GM10266 (cell line): ENCODE results near the gene PROX2.

Experiments
- DNase-seq: peaks from one replicate; pipeline ENCODE4 v3.0.0; 2012; ENCODE audit errors: extremely low spot score
- TF ChIP-seq, protein P1 (sequence below): IDR thresholded peaks from 2 replicates; pipeline ENCODE4 v1.5.1; 2012; ENCODE audit warnings: mild to moderate bottlenecking, low read depth; ENCODE audit not compliant: control insufficient read depth, insufficient read depth; ENCODE audit errors: missing control alignments

PROX2 gene

DNA sequence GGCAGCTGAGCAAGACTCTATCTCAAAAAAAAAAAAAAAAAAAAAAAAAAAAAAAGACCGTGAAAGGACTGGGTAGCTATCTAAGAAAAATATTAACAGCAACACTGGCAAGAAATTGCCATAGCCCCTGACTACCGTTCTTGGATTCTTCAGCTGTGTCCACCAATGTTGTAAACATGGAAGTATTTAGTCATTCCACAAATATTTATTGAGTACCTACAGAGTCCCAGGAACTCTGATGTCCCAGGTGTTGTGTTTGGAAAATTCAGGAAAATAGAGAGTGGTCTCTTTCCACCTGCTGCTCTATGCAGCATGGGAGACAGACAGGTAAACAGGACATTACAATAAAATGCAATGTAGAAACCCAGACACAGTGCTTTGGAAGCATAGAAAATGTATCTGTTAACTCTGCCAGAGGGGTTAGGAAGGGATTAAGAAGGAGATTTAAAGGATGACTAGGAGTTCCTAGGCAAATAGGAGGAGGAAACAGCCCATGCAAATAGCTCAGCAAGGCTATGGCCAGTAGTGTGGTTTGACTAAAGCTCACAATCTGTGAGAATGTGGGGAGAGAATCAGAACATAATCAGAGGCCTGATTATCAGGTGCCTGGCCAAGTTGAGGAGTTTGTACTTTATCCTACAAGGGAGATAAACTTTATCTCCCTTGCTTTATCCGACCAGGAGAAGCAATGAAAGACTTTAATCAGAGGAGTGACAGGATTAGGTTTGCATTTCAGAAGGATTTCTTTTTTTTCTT lies 3.7 kb upstream of the PROX2 start:
- no peak for DNase-seq
- TF ChIP-seq, protein P1, sequence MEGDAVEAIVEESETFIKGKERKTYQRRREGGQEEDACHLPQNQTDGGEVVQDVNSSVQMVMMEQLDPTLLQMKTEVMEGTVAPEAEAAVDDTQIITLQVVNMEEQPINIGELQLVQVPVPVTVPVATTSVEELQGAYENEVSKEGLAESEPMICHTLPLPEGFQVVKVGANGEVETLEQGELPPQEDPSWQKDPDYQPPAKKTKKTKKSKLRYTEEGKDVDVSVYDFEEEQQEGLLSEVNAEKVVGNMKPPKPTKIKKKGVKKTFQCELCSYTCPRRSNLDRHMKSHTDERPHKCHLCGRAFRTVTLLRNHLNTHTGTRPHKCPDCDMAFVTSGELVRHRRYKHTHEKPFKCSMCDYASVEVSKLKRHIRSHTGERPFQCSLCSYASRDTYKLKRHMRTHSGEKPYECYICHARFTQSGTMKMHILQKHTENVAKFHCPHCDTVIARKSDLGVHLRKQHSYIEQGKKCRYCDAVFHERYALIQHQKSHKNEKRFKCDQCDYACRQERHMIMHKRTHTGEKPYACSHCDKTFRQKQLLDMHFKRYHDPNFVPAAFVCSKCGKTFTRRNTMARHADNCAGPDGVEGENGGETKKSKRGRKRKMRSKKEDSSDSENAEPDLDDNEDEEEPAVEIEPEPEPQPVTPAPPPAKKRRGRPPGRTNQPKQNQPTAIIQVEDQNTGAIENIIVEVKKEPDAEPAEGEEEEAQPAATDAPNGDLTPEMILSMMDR: no peak

DNA sequence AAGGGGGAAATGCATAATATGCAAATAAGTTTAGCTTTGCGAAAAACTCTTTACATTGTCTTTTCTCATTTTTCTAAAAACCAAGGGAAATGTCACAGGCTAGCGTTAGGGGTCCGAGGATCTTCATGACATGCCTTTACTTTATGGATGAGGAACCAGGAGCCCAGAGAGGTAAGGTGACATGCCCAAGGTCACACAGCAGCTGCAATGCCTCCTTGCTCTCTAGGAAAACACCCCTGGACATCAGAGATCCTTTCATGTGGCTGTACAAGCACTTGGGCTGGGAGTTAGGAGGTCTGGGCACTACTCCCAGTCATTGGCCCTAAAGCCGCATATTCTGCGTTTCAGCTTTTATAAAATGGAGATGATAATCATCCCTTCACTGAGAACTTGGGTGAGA lies 741 bp downstream of the PROX2 start:
- TF ChIP-seq, protein P1: no peak
- no peak for DNase-seq

DNA sequence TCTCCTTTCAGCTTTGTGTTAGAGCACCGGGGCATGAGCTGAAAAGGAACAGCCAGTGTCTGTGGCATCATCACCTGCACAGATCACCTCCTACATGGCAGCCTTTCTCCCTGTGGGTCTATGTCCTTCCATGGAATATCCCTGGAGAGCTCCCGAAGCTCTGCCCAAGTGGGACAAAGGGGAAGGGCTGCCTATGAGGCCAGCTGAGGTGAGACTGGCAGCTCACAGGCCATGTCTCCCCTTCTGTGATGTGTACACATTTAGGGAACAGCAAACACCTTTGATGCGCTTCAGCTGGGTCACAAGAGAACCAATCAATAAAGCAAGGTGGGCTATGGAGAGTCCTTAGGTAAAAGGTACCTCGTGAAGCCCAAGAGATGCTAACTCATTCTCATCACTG lies 4.1 kb downstream of the PROX2 start:
- TF ChIP-seq, protein P1: no peak
- DNase-seq: no peak

DNA sequence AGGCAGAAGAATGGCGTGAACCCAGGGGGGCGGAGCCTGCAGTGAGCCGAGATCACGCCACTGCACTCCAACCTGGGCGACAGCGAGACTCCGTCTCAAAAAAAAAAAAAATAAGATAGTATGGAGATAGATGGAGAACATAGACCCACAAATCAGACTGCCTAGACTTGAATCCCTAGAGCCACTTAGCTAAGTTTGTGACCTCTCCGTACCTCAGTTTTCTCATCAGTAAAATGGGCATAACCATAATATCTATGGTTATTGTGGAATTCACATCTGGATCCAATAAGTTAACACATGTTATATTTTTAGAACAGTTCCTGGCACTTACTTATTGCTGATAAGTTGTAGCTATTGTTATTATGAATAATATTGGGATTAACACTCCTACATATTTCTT lies 7.2 kb downstream of the PROX2 start:
- no peak for DNase-seq
- TF ChIP-seq, protein P1: no peak

DNA sequence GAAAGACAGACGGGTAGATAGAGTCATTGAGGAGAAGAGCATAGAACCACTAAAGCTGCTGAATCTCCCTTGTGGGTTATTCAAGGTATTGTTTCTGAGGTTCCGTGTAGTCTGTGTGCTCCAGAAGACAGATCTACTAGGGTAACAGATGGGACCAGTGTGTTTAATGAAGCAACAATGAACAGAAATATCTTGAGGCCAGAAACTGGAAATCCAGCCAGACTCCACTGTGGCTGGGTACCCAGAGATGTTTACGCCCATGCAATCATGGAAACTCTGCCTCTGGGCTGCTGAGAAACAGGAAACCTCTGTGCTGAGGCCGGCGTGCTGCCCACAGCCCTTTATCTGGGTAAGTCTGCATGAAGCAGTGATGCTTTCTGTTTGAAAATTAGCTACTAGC lies 8.3 kb downstream of the PROX2 start:
- no peak for DNase-seq
- TF ChIP-seq, protein P1: no peak

DNA sequence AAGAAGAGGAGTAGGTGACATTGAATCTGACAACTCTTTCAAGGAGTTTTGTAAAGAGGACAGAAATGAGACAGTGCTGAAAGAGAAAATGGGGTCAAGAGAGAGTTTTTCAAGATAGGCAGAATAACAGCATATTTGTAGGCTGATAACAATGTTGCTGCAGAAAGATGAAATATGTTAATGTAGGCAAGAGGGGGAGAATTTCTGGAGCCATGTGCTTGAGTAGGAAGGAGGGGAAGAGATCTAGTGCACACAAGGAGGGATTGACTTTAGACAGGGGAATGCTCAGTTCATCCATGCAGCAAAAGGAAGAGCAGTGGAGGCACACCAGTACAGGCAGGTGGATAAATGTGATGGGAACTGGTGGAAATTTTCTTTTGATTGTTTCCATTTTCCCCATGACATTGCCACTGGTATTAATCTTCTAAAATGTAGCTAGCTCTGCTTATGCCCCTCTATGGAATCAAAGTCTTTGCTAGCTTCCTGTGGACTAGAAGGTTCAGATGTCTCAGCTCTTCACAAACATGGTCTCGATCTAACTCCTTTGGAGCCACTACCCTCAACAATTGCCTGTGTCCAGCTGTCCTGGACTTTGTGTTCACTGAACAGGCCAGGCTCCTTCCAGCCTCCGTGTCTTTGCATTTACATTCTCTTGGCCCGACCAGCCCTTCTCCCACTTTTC lies 9.1 kb downstream of the PROX2 start:
- no peak for DNase-seq
- TF ChIP-seq, protein P1: no peak

DNA sequence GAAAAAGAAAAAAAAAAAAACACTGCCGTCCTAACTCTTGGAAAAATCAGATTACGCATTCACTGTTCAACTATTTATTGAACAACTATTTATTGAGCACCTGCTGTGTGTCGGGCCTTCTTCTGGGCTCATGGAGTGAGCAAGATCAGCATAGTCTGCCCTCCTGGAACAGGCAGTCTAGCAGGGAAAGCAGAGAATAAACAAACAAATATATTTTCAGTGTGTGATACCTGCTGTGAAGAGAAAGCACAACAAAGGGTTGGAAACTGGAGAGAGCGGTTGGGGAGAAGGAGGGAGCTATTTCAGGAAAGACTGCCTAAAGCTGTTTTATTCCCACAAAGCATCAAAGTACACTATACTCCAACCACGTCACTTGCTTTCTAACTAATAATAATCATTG lies 10.8 kb downstream of the PROX2 start:
- no peak for DNase-seq
- TF ChIP-seq, protein P1: no peak
